GM12864 (cell line): ENCODE results near the gene PNMA1.

Experiments
- DNase-seq: peaks from one replicate; pipeline ENCODE4 v3.0.0-alpha.2; 2011; ENCODE audit warnings: low read depth
- H3K4me3 ChIP-seq: 2 replicates; pipeline ENCODE4 v1.5.1; 2011; ENCODE audit warnings: mild to moderate bottlenecking, low read depth, low read length, control low read depth
- TF ChIP-seq, protein P1 (sequence below): IDR thresholded peaks from 2 replicates; pipeline ENCODE4 v1.5.1; 2011; ENCODE audit warnings: low read depth, mild to moderate bottlenecking, moderate library complexity, low read length, control low read depth, inconsistent platforms; ENCODE audit errors: missing control alignments

Gene PNMA1

DNA sequence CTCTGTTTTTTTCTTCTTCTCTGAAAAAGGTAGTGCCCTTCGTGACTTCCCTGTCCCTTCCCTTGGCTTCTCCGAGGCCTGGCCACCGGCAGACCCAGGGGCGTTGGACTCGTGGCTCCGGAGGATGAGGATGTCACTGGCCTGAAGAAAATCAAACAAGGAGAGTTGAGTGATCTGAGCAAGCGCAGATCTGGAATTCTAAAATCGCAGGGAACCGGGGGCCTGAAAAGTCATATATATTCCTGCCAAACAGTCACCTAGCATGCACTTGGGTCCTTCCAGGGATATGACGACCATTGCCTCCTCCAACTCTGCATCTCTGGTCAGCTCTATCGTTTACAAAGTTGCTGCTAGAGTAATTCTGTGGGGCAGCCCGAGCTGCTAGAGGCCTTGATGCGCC lies 5.2 kb upstream of the PNMA1 start:
- TF ChIP-seq, protein P1, sequence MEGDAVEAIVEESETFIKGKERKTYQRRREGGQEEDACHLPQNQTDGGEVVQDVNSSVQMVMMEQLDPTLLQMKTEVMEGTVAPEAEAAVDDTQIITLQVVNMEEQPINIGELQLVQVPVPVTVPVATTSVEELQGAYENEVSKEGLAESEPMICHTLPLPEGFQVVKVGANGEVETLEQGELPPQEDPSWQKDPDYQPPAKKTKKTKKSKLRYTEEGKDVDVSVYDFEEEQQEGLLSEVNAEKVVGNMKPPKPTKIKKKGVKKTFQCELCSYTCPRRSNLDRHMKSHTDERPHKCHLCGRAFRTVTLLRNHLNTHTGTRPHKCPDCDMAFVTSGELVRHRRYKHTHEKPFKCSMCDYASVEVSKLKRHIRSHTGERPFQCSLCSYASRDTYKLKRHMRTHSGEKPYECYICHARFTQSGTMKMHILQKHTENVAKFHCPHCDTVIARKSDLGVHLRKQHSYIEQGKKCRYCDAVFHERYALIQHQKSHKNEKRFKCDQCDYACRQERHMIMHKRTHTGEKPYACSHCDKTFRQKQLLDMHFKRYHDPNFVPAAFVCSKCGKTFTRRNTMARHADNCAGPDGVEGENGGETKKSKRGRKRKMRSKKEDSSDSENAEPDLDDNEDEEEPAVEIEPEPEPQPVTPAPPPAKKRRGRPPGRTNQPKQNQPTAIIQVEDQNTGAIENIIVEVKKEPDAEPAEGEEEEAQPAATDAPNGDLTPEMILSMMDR, result no peak
- no peak for DNase-seq
- no peak overlapping the region for H3K4me3 ChIP-seq

DNA sequence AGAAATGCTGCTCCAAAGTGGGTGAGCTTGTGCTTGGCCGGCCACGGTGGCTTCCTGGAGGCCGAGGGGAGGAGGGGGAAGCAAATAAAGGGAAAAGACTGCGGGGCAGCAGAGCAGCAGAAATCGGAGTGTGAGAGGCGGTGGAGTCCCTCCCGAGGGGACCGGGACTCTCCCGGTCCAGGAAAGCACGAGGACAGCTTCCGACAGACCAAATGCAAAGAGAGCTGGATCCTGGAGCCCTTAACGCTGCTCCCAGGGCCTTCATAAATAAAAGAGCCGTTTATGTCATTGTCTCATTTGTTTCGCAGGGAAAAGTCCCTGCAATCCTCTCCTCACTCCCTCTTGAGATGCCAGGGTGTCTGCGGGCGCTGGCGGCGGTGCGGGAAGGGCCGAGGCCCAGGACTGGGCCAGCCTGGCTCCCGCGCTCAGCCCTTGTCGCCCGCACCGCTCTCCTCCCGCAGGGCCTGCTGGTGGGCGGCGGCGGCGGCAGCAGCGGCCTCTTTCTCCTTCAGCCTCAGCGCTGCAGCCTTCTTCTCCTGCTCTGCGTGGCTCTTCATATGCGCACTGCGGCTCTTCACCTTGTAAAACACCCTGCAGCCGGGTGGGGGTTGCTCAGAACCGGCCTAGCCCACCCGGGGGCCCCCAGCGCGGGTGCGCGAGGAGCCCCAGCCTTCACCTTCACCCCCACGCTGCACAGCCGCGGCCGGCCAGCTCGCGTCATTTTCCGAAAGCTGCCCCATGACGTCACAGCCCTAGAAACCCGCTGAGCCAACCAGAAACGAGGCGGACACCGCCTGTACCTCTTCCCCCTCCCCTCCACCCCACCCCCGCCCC lies 4.5 kb upstream of the PNMA1 start:
- DNase-seq, result no peak
- TF ChIP-seq, protein P1, result no peak
- H3K4me3 ChIP-seq, result no peak overlapping the region

DNA sequence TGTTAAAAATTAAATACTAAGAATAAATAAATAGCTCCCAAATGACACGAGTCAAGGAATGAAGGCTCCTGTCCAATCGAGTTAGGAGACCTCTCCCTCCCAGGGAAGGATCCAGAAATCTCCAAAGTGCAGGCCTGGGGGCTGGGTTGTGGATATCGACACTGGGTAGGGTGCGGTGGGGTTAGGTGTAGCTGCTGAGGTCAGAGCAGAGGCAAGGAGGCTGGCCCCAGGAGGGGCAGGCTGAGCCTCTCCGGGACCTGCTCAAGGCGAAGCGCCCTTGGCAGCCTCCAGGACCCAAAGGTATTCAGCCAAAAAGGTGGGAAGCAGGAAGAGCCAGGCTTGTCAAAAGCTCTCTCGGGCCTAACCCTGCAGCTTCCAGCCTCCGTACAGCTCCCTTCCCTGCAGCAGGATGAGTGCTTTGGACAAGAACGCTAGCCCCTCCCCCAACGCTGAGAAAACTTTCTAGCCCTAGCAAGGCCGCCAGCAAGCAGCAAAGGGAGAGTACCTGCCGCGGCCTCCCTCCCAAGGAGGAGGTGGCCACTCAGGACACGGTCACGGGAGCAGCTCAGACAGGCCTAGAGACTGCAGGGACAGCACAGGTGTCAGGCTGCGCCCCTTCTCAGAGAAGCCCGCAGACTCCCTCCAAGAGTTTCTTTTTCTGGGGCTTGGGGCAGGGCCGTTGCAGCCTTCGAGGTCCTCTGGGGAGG lies 3.7 kb upstream of the PNMA1 start:
- H3K4me3 ChIP-seq, result no peak overlapping the region
- no peak for DNase-seq
- TF ChIP-seq, protein P1, result no peak

DNA sequence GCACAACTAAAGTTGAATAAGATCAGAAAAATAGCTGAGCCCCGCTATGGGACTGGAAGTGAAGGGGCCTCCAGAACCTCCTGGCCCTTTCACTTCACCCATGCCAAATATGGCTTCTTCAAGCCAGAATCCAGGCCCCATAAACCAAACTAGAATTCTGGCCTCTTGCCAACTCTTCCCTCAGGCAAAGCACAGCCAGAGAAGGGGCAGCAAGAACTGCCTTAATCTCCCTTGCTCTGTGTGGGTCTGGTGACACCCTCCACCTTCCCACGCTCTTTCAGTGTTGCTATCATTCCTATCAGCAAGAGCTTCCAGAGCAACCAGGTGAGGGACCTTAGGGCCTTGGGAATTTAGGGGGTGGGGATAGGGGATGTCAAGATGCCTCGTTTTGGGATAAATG lies 3.1 kb upstream of the PNMA1 start:
- H3K4me3 ChIP-seq, result no peak overlapping the region
- TF ChIP-seq, protein P1, result no peak
- no peak for DNase-seq

DNA sequence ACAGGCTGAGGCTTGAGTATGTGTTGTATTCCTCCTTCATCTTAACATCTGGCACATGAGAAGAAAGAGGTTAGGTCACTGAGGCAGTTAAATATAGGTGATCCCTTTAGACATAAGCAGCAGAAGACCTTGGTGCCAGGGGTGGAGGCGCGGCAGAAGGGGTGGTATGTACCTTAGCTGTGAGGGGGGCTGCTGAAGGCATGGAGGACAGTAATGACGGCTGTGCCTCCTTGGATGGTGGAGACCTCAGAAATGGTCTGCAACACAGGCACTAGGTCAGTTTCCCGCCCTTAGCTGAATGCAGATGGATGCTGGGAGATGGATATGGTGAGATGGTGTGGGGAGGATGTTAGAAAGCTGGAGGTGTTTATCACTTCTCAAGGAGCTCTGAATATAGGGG lies 1.5 kb upstream of the PNMA1 start:
- no peak for DNase-seq
- H3K4me3 ChIP-seq, result no peak overlapping the region
- TF ChIP-seq, protein P1, result no peak

DNA sequence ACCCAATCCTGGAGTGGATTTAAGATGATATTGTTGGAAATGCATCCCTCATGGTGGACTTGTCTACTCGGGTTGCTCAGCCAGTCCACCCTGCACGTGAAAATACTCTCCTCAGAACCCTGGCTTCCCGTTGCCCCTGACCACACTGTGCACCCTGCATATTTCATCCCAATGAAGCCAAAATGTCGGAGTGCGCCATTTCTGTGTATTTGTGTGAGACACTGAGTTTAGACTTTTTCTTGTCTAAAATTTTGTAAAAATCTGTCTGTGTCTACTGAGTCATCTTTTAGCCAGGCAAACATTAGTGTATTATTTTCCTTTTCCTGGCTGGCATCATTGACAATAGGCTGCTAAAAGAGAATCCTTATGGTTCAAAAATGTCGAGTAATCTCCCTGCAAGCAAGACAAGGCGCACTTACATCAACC lies 485 bp upstream of the PNMA1 start:
- DNase-seq, result no peak
- H3K4me3 ChIP-seq, result peak overlapping the region; percentile 60; the same call in 1 of the 2 replicates
- TF ChIP-seq, protein P1, result no peak
